Kidney capillary endothelial cell (primary cell): ENCODE measurements around the gene COL6A3.

Experiments used
- DNase-seq: peaks from one replicate; pipeline ENCODE4 v3.0.0-alpha.2; 2018; ENCODE audit warnings: low spot score

Gene COL6A3

GRCh38 chr2:237294460-237294859 is 119.5 kb downstream of the COL6A3 start:
- peak; percentile 51 for DNase-seq

GRCh38 chr2:237293978-237294377 is 120.0 kb downstream of the COL6A3 start:
- no peak for DNase-seq

- peak; percentile 96 for DNase-seq
These were observed 122.7 kb downstream of the COL6A3 start for GRCh38 chr2:237291138-237291792.

GRCh38 chr2:237290261-237290660 is 123.7 kb downstream of the COL6A3 start:
- DNase-seq: no peak

- no peak for DNase-seq
These were observed 124.8 kb downstream of the COL6A3 start for GRCh38 chr2:237289139-237289538.

GRCh38 chr2:237287872-237288271 is 126.1 kb downstream of the COL6A3 start:
- DNase-seq: no peak

- DNase-seq: peak; percentile 42
These were observed 130.6 kb downstream of the COL6A3 start for GRCh38 chr2:237283131-237283928.

- DNase-seq: no peak
These were observed 131.3 kb downstream of the COL6A3 start for GRCh38 chr2:237282568-237283128.

- no peak for DNase-seq
These were observed 132.1 kb downstream of the COL6A3 start for GRCh38 chr2:237281836-237282306.

- no peak for DNase-seq
These were observed 133.0 kb downstream of the COL6A3 start for GRCh38 chr2:237280939-237281338.

- DNase-seq: no peak
These were observed 133.7 kb downstream of the COL6A3 start for GRCh38 chr2:237280229-237280628.

GRCh38 chr2:237279012-237279768 is 134.8 kb downstream of the COL6A3 start:
- DNase-seq: no peak

- no peak for DNase-seq
These were observed 135.4 kb downstream of the COL6A3 start for GRCh38 chr2:237278568-237278967.

GRCh38 chr2:237276716-237277490 is 137.1 kb downstream of the COL6A3 start:
- DNase-seq: no peak
